Stimulated activated CD8-positive, alpha-beta memory T cell treated with anti-CD3 and anti-CD28 coated beads, Interleukin-15, amount 100 ng/mL, for 1 hour (primary cell): ENCODE measurements around the gene FEN1.

Source experiments
- DNase-seq: peaks from one replicate; pipeline ENCODE4 v3.0.0-alpha.2; 2020; ENCODE audit warnings: low read depth

FEN1 gene

GRCh38 chr11:61795459-61795858, 2.7 kb downstream of the FEN1 start:
- no peak for DNase-seq

- no peak for DNase-seq
Measured at GRCh38 chr11:61795876-61796526, 3.3 kb downstream of the FEN1 start.

GRCh38 chr11:61797263-61797944, 4.7 kb downstream of the FEN1 start:
- DNase-seq, result peak; percentile 62

- no peak for DNase-seq
Measured at GRCh38 chr11:61799665-61800284, 7.1 kb downstream of the FEN1 start.

- DNase-seq, result no peak
Measured at GRCh38 chr11:61800331-61801281, 7.9 kb downstream of the FEN1 start.

- no peak for DNase-seq
Measured at GRCh38 chr11:61802605-61803004, 9.9 kb downstream of the FEN1 start.

GRCh38 chr11:61803889-61804647, 11.4 kb downstream of the FEN1 start:
- DNase-seq, result no peak

GRCh38 chr11:61805146-61805545, 12.4 kb downstream of the FEN1 start:
- no peak for DNase-seq

- DNase-seq, result no peak
Measured at GRCh38 chr11:61806785-61807184, 14.1 kb downstream of the FEN1 start.

- no peak for DNase-seq
Measured at GRCh38 chr11:61810671-61811175, 18.0 kb downstream of the FEN1 start.

- no peak for DNase-seq
Measured at GRCh38 chr11:61811831-61812230, 19.1 kb downstream of the FEN1 start.

- DNase-seq, result no peak
Measured at GRCh38 chr11:61812736-61813411, 20.2 kb downstream of the FEN1 start.

GRCh38 chr11:61814247-61814957, 21.7 kb downstream of the FEN1 start:
- no peak for DNase-seq

GRCh38 chr11:61814958-61815789, 22.5 kb downstream of the FEN1 start:
- DNase-seq, result no peak

- no peak for DNase-seq
Measured at GRCh38 chr11:61815790-61816735, 23.4 kb downstream of the FEN1 start.

GRCh38 chr11:61816736-61817455, 24.2 kb downstream of the FEN1 start, which contains the start of gene FADS1:
FADS1 (minus strand) TSS chr11:61817003; CDS start chr11:61816929, 74 bp downstream.
- no peak for DNase-seq
